Activated CD4-positive, alpha-beta T cell treated with anti-CD3 and anti-CD28 coated beads for 24 hours (primary cell): ENCODE data around the gene TMF1.

Source experiments
- DNase-seq, 2 donors: peaks; one replicate each; pipeline ENCODE4 v3.0.0-alpha.2; 2020; ENCODE audit warnings: low read depth in 2 of 2

TMF1 gene

GRCh38 chr3:69081583-69082262 is 29.6 kb upstream of the TMF1 start:
- DNase-seq, result no peak

- peak; percentile 89 to 92 for DNase-seq
Measured at GRCh38 chr3:69080233-69080920, 28.2 kb upstream of the TMF1 start, which contains the start of gene UBA3. UBA3 (minus strand) TSS chr3:69080365; CDS start chr3:69080353, 12 bp downstream.

- DNase-seq, result no peak
Measured at GRCh38 chr3:69079269-69080159, 27.4 kb upstream of the TMF1 start.

- no peak for DNase-seq
Measured at GRCh38 chr3:69072928-69073327, 20.8 kb upstream of the TMF1 start.

GRCh38 chr3:69066121-69066520 is 14.0 kb upstream of the TMF1 start:
- no peak for DNase-seq

- no peak for DNase-seq
Measured at GRCh38 chr3:69065318-69065964, 13.3 kb upstream of the TMF1 start.

GRCh38 chr3:69063636-69064035 is 11.5 kb upstream of the TMF1 start:
- no peak for DNase-seq

- no peak for DNase-seq
Measured at GRCh38 chr3:69059688-69060087, 7.6 kb upstream of the TMF1 start.

- no peak for DNase-seq
Measured at GRCh38 chr3:69058947-69059224, 6.8 kb upstream of the TMF1 start.

GRCh38 chr3:69058180-69058946 is 6.2 kb upstream of the TMF1 start:
- no peak for DNase-seq

GRCh38 chr3:69052472-69052898 is 352 bp upstream of the TMF1 start:
- no peak for DNase-seq

- DNase-seq, result no peak
Measured at GRCh38 chr3:69048990-69049389, 3.1 kb downstream of the TMF1 start.

GRCh38 chr3:69044608-69045007 is 7.5 kb downstream of the TMF1 start:
- no peak for DNase-seq

GRCh38 chr3:69033470-69033869 is 18.7 kb downstream of the TMF1 start:
- DNase-seq, result no peak

- DNase-seq, result no peak
Measured at GRCh38 chr3:69032737-69033136, 19.4 kb downstream of the TMF1 start.

GRCh38 chr3:69032142-69032541 is 20.0 kb downstream of the TMF1 start:
- DNase-seq, result no peak

GRCh38 chr3:69031635-69032034 is 20.5 kb downstream of the TMF1 start:
- no peak for DNase-seq

- no peak for DNase-seq
Measured at GRCh38 chr3:69020857-69021256, 31.3 kb downstream of the TMF1 start.

- DNase-seq, result no peak
Measured at GRCh38 chr3:69020424-69020823, 31.7 kb downstream of the TMF1 start.

- DNase-seq, result no peak
Measured at GRCh38 chr3:69016901-69017300, 35.2 kb downstream of the TMF1 start.

- DNase-seq, result no peak
Measured at GRCh38 chr3:69016102-69016501, 36.0 kb downstream of the TMF1 start.
